ENCODE results near the gene PER1.

- TF ChIP-seq EZH2 (IDR thresholded peaks at IDR 0.05; ENCODE audit: insufficient read depth, poor library complexity, severe bottlenecking) (no peak), EZH2phosphoT487 (IDR thresholded peaks at IDR 0.05; ENCODE audit: insufficient read depth, low read depth) (no peak)
Measured at GRCh38 chr17:8176197-8176940, 24.2 kb upstream of the PER1 start, which contains the start of gene TMEM107.
